ENCODE data around the gene SCN7A. TPM values are rescaled to one million over a fixed set of nuclear protein-coding genes. Genes with fewer than 3 reads are reported as not detected.
"Not testable (repeated sequence)": the region's sequence is repeated elsewhere in the genome, so short reads cannot be mapped to it uniquely, and the experiment has no call there.

Gene SCN7A
- total RNA-seq, 1 donor from 2014 or later, result 5.0 TPM

- DNase-seq (ENCODE audit: low spot score), result no peak
Observed at GRCh38 chr2:166360426-166360825, 133.6 kb downstream of the SCN7A start.

DNA sequence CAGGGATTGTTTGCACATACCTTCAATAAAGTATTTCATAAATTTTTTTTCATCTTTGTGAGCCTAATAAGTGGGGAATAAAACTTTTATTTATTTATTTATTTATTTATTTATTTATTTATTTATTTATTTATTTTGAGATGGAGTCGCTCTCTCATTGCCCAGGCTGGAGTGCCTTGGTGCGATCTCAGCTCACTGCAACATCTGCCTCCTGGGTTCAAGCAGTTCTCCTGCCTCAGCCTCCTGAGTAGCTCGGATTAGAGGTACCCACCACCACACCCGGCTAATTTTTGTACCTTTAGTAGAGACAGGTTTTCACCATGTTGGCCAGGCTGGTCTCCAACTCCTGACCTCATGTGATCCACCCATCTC is 136.1 kb downstream of the SCN7A start:
- not testable (repeated sequence) for DNase-seq (ENCODE audit: low spot score)

DNA sequence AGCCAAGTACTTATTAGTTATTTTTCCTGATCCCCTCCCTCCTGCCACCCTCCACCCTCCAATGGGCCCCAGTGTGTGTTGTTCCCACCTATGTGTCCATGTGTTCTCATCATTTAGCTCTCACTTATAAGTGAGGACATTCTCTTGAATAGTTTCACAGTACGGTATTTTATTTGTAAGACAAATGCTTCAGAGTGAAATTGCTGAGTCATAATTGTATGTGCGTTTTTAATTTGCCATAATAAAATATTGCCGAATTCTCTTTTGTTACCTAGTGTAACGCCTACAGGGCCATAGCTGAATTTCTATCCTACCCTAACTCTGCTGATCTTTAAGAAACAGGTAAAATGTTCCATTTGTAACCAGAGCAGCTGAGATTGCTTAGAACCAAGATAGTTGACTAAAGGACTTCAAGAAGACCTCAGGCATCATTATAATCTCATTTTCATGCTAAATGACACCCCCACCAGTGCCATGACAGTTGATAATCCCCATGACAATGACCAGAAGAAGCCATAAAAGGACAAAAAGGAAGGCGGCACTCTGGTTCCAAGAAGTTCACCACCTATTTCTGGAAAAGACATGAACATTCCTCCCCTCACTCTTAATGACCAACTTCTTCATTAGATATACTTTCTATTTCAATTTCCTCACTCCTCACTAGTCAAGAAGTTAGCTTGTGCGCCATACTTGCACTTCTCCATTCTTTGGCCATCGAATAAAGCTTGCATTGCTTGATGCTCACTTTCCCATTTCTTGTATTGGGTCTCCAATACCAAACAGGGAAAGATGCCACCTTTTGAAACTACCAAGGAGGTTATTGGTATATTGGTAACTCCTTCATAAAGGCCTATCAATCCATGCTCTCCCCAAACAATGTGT is 136.7 kb downstream of the SCN7A start:
- DNase-seq (ENCODE audit: low spot score), result no peak

Other genes starting within 250 kb of the SCN7A start
- 3.1 TPM for gene SCN9A, start 118.3 kb downstream of the SCN7A start, total RNA-seq

All from ureter (tissue), 1 donor.